Amygdala (tissue), 56 donors: ENCODE data around the gene CHN1.

Source experiments
- DNase-seq, 56 donors: peaks; one replicate each; lab custom pipeline; 2025; lab: John Stamatoyannopoulos, UW

The CHN1 gene

GRCh38 chr2:174977364-174977763, 27.8 kb downstream of the CHN1 start:
- no peak for DNase-seq

GRCh38 chr2:174974131-174974530, 31.1 kb downstream of the CHN1 start:
- no peak for DNase-seq

GRCh38 chr2:174972924-174973323, 32.3 kb downstream of the CHN1 start:
- no peak for DNase-seq

GRCh38 chr2:174971868-174972781, 33.1 kb downstream of the CHN1 start:
- no peak for DNase-seq

GRCh38 chr2:174970092-174970491, 35.1 kb downstream of the CHN1 start:
- DNase-seq = no peak

GRCh38 chr2:174969091-174969734, 36.0 kb downstream of the CHN1 start:
- DNase-seq = no peak

GRCh38 chr2:174967691-174968260, 37.4 kb downstream of the CHN1 start:
- DNase-seq = no peak

- DNase-seq = no peak
Observed at GRCh38 chr2:174967086-174967485, 38.1 kb downstream of the CHN1 start.

GRCh38 chr2:174965992-174966744, 39.0 kb downstream of the CHN1 start:
- peak in 1 of 56 donors; percentile 5 for DNase-seq

GRCh38 chr2:174965551-174965950, 39.6 kb downstream of the CHN1 start:
- no peak for DNase-seq

GRCh38 chr2:174964404-174964803, 40.8 kb downstream of the CHN1 start:
- no peak for DNase-seq

- DNase-seq = no peak
Observed at GRCh38 chr2:174963437-174964400, 41.5 kb downstream of the CHN1 start.

- DNase-seq = no peak
Observed at GRCh38 chr2:174959787-174960186, 45.4 kb downstream of the CHN1 start.

GRCh38 chr2:174957050-174957449, 48.1 kb downstream of the CHN1 start:
- no peak for DNase-seq

GRCh38 chr2:174952607-174953006, 52.6 kb downstream of the CHN1 start:
- no peak for DNase-seq

- DNase-seq = no peak
Observed at GRCh38 chr2:174951745-174952144, 53.4 kb downstream of the CHN1 start.

GRCh38 chr2:174949988-174950687, 55.0 kb downstream of the CHN1 start:
- DNase-seq = no peak

GRCh38 chr2:174945601-174946260, 59.5 kb downstream of the CHN1 start:
- DNase-seq = no peak
